NCI-H1436 (cell line): Measurements from ENCODE around the gene GNA12.
"Not testable (repeated sequence)": the region's sequence is repeated elsewhere in the genome, so short reads cannot be mapped to it uniquely, and the experiment has no call there.

ENCODE experiments used
- DNase-seq: peaks from one replicate; lab custom pipeline; 2025; lab: John Stamatoyannopoulos, UW

The GNA12 gene

GRCh38 chr7:2864204-2864985 is 20.3 kb upstream of the GNA12 start:
- no peak for DNase-seq

- DNase-seq = no peak
Observed at GRCh38 chr7:2863461-2864066, 19.5 kb upstream of the GNA12 start.

GRCh38 chr7:2862831-2863361 is 18.8 kb upstream of the GNA12 start:
- DNase-seq = no peak

GRCh38 chr7:2861509-2861908 is 17.4 kb upstream of the GNA12 start:
- DNase-seq = no peak

DNA sequence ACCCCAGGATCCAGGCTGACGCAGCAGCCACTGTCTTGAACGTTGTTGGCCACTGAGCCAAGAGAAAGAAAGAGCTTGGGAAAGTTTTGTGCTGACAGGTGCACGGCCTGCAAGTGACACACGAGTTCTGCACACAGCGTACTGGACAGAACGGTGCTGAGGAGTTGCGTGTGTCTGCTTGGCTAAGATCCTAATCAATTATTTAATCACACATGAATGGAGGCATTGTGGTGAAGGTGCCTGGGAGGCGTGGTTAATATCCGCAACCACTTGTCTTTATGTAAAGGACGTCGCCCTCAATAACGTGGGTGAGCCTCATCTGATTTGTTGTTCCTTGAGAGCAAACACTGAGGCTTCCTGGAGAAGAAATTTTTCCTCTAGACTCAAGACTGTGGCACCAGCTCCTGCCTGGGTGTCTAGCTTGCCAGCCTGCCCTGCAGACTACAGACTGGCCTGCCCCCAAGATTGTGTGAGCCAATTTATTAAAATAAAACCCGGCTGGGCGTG is 16.6 kb upstream of the GNA12 start:
- DNase-seq = no peak

- DNase-seq = no peak
Observed at GRCh38 chr7:2859952-2860351, 15.8 kb upstream of the GNA12 start.

DNA sequence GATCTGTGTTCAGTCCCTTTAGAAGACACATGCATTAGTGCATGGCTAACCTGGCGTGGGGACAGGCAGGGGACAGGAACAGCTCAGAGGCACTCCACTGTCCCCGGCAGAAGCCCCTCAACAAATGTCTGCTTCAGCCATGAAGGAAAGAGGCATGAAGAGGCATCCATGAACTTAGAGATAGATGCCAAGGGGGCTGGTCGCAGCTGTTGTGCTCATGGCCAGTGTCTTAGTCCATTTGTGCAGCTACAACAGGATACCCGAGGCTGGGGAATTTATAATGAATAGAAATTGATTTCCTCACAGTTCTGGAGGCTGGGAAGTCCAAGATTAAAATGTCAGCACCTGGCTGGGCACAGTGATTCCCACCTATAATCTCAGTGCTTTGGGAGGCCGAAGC is 14.5 kb upstream of the GNA12 start:
- DNase-seq = no peak

DNA sequence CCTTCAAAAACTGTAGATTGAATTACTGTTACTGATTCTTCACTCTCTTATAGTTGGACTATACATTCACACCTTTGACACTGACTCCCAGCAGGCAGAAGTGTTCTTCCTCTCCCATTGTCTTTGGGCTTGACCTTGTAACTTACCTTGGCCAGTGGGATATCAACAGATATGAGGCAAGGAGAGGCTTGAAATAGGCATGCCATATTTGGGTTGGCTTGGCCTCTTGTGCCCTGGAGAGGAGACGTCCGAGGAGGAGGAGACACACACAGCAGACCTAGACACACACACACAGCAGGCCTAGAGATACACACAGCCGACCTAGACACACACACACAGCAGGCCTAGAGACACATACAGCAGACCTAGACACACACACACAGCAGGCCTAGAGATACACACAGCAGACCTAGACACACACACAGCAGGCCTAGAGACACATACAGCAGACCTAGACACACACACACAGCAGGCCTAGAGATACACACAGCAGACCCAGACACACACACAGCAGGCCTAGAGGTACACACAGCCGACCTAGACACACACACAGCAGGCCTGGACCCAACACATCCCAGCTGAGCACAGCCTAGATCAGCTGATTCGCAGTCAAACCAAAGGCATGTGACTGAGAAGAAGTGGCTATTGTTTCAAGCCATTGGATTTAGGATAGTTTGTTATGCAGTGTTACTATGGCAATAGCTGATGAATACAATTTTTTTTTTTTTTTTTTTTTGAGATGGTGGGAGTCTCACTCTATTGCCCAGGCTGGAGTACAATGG is 12.5 kb upstream of the GNA12 start:
- peak; percentile 37 for DNase-seq

GRCh38 chr7:2855386-2855785 is 11.3 kb upstream of the GNA12 start:
- no peak for DNase-seq

DNA sequence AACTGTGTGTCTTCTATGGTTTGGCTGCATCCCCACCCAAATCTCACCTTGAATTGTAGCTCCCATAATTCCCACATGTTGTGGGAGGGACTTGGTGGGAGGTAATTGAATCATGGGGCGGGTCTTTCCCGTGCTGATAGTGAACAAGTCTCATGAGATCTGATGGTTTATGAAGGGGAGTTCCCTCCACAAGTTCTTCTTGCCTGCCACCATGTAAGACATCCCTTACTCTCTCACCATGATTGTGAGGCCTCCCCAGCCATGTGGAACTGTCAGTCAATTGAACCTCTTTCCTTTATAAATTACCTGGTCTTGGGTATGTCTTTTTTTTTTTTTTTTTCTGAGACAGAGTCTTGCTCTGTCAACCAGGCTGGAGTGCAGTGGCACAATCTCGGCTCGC is 9.4 kb upstream of the GNA12 start:
- not testable (repeated sequence) for DNase-seq

GRCh38 chr7:2853147-2853546 is 9.0 kb upstream of the GNA12 start:
- DNase-seq = no peak

GRCh38 chr7:2851497-2851896 is 7.4 kb upstream of the GNA12 start:
- DNase-seq = no peak

DNA sequence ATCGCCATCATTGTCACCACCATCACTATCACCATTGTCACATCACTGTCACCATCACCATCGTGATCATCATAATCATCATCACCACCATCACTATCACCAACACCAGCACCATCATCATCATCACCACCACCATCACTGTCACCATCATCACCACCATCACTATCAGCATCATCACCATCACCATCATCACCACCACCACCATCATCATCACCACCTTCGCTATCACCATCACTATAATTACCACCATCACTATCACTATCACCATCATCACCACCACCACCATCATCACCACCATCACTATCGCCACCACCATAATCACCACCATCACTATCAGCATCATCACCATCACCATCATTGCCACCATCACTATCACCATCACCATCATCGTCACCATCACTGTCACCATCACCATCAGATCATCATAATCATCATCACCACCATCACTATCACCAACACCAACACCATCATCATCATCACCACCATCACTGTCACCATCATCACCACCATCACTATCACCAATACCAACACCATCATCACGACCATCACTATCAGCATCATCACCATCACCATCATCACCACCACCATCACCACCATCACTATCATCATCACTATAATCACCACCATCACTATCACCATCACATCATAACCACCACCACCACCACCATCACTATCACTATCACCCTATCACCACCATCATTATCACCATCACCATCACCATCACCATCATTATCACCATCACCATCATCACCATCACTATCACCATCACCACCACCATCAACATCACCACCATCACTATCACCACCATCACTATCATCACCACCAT is 6.0 kb upstream of the GNA12 start:
- no peak for DNase-seq

DNA sequence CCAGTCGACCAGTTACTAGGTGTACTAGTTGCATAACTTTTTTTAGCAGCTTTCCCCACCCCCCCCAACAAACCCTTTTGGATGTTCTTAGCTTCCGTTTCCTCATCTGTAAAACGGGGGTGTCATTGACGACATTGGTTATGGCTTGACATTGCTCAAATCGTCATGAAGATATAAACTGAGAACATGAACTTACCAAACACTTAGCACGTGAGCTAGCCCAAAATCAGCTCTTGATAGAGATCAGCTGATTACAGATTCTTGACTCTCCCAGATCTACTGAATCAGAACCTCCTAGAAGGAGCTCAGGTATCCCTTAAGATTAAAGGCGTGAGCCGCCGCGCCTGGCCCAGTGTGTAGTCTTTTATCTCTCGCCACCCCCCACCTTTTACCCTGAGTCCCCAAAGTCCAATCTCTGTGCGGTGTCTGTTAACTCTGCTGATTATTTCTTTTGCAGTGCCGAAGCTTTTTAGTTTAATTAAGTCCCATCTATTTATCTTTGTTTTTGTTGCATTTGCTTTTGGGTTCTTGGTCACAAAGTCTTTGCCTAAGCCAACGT is 1.0 kb upstream of the GNA12 start:
- no peak for DNase-seq

DNA sequence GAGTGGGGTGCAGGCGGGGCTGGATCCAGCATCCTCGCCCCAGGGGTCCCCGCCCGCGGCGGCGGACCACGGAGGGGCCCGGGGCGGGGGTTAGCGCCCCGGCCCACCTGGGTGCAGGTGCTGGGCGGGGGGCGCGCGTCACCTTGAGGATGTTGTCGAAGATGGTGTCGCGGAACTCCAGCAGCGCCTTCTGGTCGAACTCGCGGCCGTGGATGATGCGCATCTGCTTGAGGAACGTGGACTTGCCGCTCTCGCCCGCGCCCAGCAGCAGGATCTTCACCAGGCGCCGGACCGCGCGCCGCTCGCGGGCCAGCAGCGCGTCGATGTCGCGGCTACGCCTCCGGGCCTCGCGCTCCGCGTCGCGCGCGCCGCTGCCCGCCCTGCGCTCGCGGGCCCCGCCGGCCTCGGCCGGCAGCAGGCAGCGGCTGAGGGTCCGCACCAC is 376 bp downstream of the GNA12 start:
- DNase-seq = no peak

- no peak for DNase-seq
Observed at GRCh38 chr7:2843191-2843685, 870 bp downstream of the GNA12 start.

DNA sequence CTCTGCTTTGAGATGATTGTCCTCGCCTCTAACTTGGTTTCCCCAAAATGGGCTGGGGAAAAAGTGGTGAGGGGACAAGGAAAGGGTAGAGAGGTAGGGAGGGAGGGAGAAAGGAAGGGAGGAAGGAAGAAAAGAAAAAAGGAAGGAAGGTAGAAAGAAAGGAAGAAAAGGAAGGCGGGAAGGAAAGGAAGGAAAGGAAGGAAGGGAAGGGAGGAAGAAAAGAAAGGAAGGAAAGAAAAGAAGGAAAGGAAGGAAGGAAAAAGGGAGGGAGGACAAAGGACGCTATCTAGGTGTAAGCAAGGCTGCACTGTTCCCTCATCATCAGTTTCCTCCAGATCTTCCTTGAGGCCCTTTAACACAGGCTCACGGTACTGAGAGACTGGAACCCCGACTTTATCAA is 2.2 kb downstream of the GNA12 start:
- DNase-seq = no peak

DNA sequence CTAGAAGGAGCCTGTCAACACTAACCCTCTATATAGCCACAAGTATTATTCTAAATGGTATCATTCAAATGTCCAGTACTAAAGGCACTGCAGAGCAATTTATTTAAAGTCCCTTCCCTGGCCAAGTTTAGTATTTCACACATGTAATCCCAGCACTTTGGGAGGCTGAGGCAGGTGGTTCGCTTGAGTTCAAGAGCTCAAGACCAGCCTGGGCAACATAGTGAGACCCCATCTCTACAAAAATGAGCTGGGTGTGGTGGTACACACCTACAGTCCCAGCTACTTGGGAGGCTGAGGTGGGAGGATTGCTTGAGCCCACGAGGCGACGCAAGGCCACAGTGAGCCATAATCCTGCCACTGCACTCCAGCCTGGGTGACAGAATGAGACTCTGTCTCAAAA is 3.6 kb downstream of the GNA12 start:
- DNase-seq = no peak

- DNase-seq = no peak
Observed at GRCh38 chr7:2838873-2839578, 5.1 kb downstream of the GNA12 start.

DNA sequence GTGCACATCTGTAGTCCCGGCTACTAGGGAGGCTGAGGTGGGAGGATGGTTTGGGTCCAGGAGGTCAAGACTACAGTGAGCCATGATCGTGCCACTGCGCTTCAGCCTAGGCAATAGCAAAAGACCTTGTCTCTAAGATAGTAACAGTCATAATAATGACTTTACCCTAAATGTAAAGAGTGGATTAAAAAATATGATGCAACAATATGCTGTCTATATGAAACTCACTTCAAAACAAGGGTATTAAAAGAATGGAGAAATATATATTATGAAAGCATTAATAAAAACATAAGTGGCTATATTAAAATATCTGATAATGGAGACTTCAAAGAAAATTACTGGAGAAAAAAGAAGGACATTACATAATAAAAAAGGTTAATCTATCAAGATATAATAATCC is 5.7 kb downstream of the GNA12 start:
- DNase-seq = no peak

GRCh38 chr7:2837496-2837895 is 6.6 kb downstream of the GNA12 start:
- DNase-seq = no peak
